Neuronal stem cell (in vitro differentiated cells): ENCODE results near the gene KIF26A.

Source experiments
- DNase-seq: peaks from one replicate; pipeline ENCODE4 v3.0.0-alpha.2; 2013; ENCODE audit warnings: low spot score
- H2AFZ ChIP-seq: one replicate; pipeline ENCODE4 v1.6.1; 2013; ENCODE audit warnings: mild to moderate bottlenecking, low read length, inconsistent platforms
- H2AK5ac ChIP-seq: 2 replicates; pipeline ENCODE4 v1.6.1; 2013; ENCODE audit warnings: low read depth, mild to moderate bottlenecking, inconsistent platforms, low read length, moderate library complexity, mixed read lengths
- H2BK120ac ChIP-seq: 2 replicates; pipeline ENCODE4 v1.6.1; 2013; ENCODE audit warnings: low read depth, mild to moderate bottlenecking, inconsistent platforms, low read length, moderate library complexity, mixed read lengths
- H2BK12ac ChIP-seq: one replicate; pipeline ENCODE4 v1.6.1; 2013; ENCODE audit warnings: low read length, inconsistent platforms
- H2BK15ac ChIP-seq: 2 replicates; pipeline ENCODE4 v1.6.1; 2013; ENCODE audit warnings: mild to moderate bottlenecking, low read length, inconsistent platforms, mixed read lengths
- H2BK5ac ChIP-seq: one replicate; pipeline ENCODE4 v1.6.1; 2013; ENCODE audit warnings: inconsistent platforms, mild to moderate bottlenecking, low read length, moderate library complexity
- H3K14ac ChIP-seq: one replicate; pipeline ENCODE4 v1.6.1; 2013; ENCODE audit warnings: low read length, inconsistent platforms
- H3K18ac ChIP-seq: 2 replicates; pipeline ENCODE4 v1.6.1; 2013; ENCODE audit warnings: low read length, inconsistent platforms
- H3K23ac ChIP-seq: 2 replicates; pipeline ENCODE4 v1.6.1; 2013; ENCODE audit warnings: low read depth, mild to moderate bottlenecking, mixed read lengths, low read length, inconsistent platforms; ENCODE audit not compliant: poor library complexity
- H3K27ac ChIP-seq: replicated peaks from 3 replicates; pipeline ENCODE4 v1.5.1; 2013; ENCODE audit warnings: low read length, inconsistent platforms
- H3K27me3 ChIP-seq, 3 experiments: 2 replicates each; pipeline ENCODE4 v1.6.1; 2013; ENCODE audit warnings: low read length in 3 of 3, mild to moderate bottlenecking in 2 of 3, inconsistent platforms in 1 of 3, low read depth in 1 of 3, mixed read lengths in 1 of 3, moderate library complexity in 1 of 3; ENCODE audit not compliant: control insufficient read depth in 3 of 3, insufficient read depth in 3 of 3
- H3K36me3 ChIP-seq, 2 donors: replicated peaks in 1 of 2; 2 replicates each; pipeline ENCODE4 v1.6.1; 2013; ENCODE audit warnings: low read length in 2 of 2; ENCODE audit not compliant: control insufficient read depth in 2 of 2, insufficient read depth in 2 of 2
- H3K4ac ChIP-seq: 2 replicates; pipeline ENCODE4 v1.6.1; 2013; ENCODE audit warnings: inconsistent platforms, mild to moderate bottlenecking, low read length, moderate library complexity
- H3K4me1 ChIP-seq, 2 donors: 1 replicate in 1 of 2; 2 replicates in 1 of 2; pipeline ENCODE4 v1.6.1; 2013; ENCODE audit warnings: low read length in 2 of 2, low read depth in 1 of 2; ENCODE audit not compliant: control insufficient read depth in 2 of 2, insufficient read depth in 1 of 2
- H3K4me2 ChIP-seq: one replicate; pipeline ENCODE4 v1.6.1; 2013; ENCODE audit warnings: mild to moderate bottlenecking, low read length, inconsistent platforms; ENCODE audit not compliant: insufficient read depth, poor library complexity, severe bottlenecking
- H3K4me3 ChIP-seq, 2 donors: 2 replicates each; pipeline ENCODE4 v1.5.1; 2013; ENCODE audit warnings: low read length in 2 of 2, mild to moderate bottlenecking in 2 of 2, inconsistent platforms in 1 of 2, moderate library complexity in 1 of 2
- H3K79me1 ChIP-seq: one replicate; pipeline ENCODE4 v1.6.1; 2013; ENCODE audit warnings: low read depth, mild to moderate bottlenecking, inconsistent platforms, low read length, moderate library complexity
- H3K9ac ChIP-seq: one replicate; pipeline ENCODE4 v1.6.1; 2013; ENCODE audit warnings: mild to moderate bottlenecking, low read depth, low read length, inconsistent platforms; ENCODE audit not compliant: poor library complexity
- H3K9me3 ChIP-seq, 2 donors: replicated peaks in 1 of 2; 2 replicates each; pipeline versions ENCODE3 to v1.6.1; 2013; ENCODE audit warnings: low read length in 2 of 2, mild to moderate bottlenecking in 2 of 2, inconsistent platforms in 1 of 2, low read depth in 1 of 2, mixed read lengths in 1 of 2, moderate library complexity in 1 of 2; ENCODE audit not compliant: control insufficient read depth in 2 of 2, insufficient read depth in 1 of 2
- H4K8ac ChIP-seq: one replicate; pipeline ENCODE4 v1.6.1; 2013; ENCODE audit warnings: low read depth, mild to moderate bottlenecking, inconsistent platforms, low read length, moderate library complexity
- H4K91ac ChIP-seq: one replicate; pipeline ENCODE4 v1.6.1; 2013; ENCODE audit warnings: low read length, low read depth, mild to moderate bottlenecking, inconsistent platforms; ENCODE audit not compliant: poor library complexity
- WGBS, 2 donors: extraction: QIAGEN DNeasy Blood & Tissue Kit; methylation state at CpG; one replicate each; pipeline ENCODE4 v1.1.7; 2013; ENCODE audit warnings: missing lambda C conversion rate in 2 of 2, mixed read lengths in 1 of 2; ENCODE audit not compliant: insufficient read length in 2 of 2, insufficient replicate concordance in 1 of 2; ENCODE audit errors: extremely low coverage in 2 of 2; 5-methylcytosine and 5-hydroxymethylcytosine counted together

Gene KIF26A

GRCh38 chr14:104094056-104094708 lies 44.2 kb upstream of the KIF26A start:
- H3K4me2 ChIP-seq: no peak overlapping the region
- H3K18ac ChIP-seq: peak overlapping the region; percentile 40
- H3K14ac ChIP-seq: no peak overlapping the region

GRCh38 chr14:104094709-104095425 lies 43.5 kb upstream of the KIF26A start:
- Histone ChIP-seq H3K4me3 (no peak overlapping the region), H3K27ac (no peak overlapping the region), H3K9ac (peak overlapping the region; percentile 80), H2AK5ac (peak overlapping the region; percentile 84), H3K36me3 (no peaks in the 10 kb centered on the region), H2BK15ac (peak overlapping the region; percentile 76), H3K18ac (peak overlapping the region; percentile 76), H3K14ac (no peak overlapping the region), H3K4me2 (no peak overlapping the region), H2BK5ac (peak overlapping the region; percentile 14), H3K23ac (peak overlapping the region; percentile 28), H3K27me3 (peaks cover 0 to 22% (median 0%) of the 10 kb centered on the region in 3 experiments), H3K79me1 (peaks cover 5% of the 10 kb centered on the region), H2BK120ac (no peak overlapping the region), H3K9me3 (peaks cover 0 to 2% of the 10 kb centered on the region in 2 donors), H2BK12ac (no peak overlapping the region), H2AFZ (peak overlapping the region; percentile 85), H3K4me1 (peaks cover 0 to 5% of the 10 kb centered on the region in 2 donors), H4K8ac (peak overlapping the region; percentile 70), H3K4ac (no peak overlapping the region), H4K91ac (no peak overlapping the region)
- WGBS, 2 donors: no CpG with 5 or more reads among the region's 35 CpGs
- peak; percentile 76 for DNase-seq

More at GRCh38 chr14:104094056-104094708, 44.2 kb upstream of the KIF26A start:
- H3K9ac ChIP-seq: no peak overlapping the region
- no peak overlapping the region for H2BK12ac ChIP-seq
- H2BK120ac ChIP-seq: no peak overlapping the region
- no peak overlapping the region for H4K91ac ChIP-seq
- H2BK15ac ChIP-seq: peak overlapping the region; percentile 34
- H3K4me1 ChIP-seq: peaks cover 0 to 5% of the 10 kb centered on the region in 2 donors
- no peak overlapping the region for H2BK5ac ChIP-seq
- H3K4me3 ChIP-seq: no peak overlapping the region
- H2AK5ac ChIP-seq: peak overlapping the region; percentile 49
- H3K36me3 ChIP-seq: no peaks in the 10 kb centered on the region
- peaks cover 0 to 19% (median 0%) of the 10 kb centered on the region in 3 experiments for H3K27me3 ChIP-seq
- H2AFZ ChIP-seq: peak overlapping the region; percentile 85
- H3K79me1 ChIP-seq: peaks cover 5% of the 10 kb centered on the region
- H3K23ac ChIP-seq: no peak overlapping the region
- H3K27ac ChIP-seq: no peak overlapping the region
- peaks cover 0 to 2% of the 10 kb centered on the region in 2 donors for H3K9me3 ChIP-seq
- no CpG with 5 or more reads among the region's 20 CpGs for WGBS, 2 donors
- no peak overlapping the region for H4K8ac ChIP-seq
- DNase-seq: no peak
- H3K4ac ChIP-seq: no peak overlapping the region

DNA sequence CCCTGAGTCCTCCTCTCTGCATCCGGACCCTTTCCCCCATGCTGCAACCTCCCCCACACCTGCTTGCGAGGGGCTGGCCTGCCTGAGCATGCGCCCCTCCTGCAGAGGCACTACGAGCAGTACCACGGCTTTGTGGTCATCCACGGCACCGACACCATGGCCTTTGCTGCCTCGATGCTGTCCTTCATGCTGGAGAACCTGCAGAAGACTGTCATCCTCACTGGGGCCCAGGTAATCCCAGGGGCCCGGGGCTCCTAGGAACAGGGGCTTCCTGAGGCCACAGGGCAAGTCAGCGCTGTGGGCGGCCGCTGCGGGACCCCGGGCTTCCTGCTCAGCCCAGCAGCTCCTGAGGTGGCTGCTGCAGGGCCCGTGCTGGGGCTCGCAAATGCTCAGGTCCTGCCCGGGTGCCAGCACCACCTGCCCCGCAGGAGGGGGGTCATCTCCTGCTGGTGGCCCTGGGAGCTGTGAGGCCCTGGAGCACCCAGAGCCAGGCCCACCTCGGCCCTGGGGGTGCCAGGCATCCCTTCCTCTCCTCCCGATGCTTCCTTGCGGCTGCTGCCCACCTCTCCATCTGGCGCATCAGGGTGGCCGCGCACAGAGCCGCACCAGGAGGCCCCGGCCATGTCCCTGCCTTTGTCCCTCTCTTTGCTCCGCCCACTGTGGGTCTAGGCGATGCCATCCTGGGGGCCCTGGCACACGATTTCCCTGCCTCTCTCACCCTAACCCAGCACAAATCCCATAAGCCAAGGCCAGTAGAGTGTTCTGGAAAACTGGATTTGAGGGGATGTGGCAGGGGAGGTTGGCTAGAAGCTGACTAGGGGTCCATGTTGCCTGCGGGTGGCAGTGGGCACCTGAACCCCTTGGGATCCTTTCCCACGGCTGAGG lies 42.7 kb upstream of the KIF26A start:
- Histone ChIP-seq H4K91ac (no peak overlapping the region), H3K14ac (peak overlapping the region; percentile 59), H2AFZ (no peak overlapping the region), H3K23ac (peak overlapping the region; percentile 31), H3K36me3 (no peaks in the 10 kb centered on the region), H2BK15ac (peak overlapping the region; percentile 76), H2BK12ac (peak overlapping the region; percentile 67), H3K9ac (no peak overlapping the region), H4K8ac (no peak overlapping the region), H2BK120ac (no peak overlapping the region), H3K9me3 (no peaks in the 10 kb centered on the region), H3K27me3 (peaks cover 0 to 30% (median 0%) of the 10 kb centered on the region in 3 experiments), H3K79me1 (peaks cover 5% of the 10 kb centered on the region), H3K27ac (no peak overlapping the region), H3K18ac (peak overlapping the region; percentile 55), H2BK5ac (peak overlapping the region; percentile 75), H3K4ac (no peak overlapping the region), H3K4me3 (no peak overlapping the region), H3K4me1 (peaks cover 0 to 5% of the 10 kb centered on the region in 2 donors), H3K4me2 (no peak overlapping the region), H2AK5ac (peak overlapping the region; percentile 84)
- no peak for DNase-seq
- no CpG with 5 or more reads among the region's 31 CpGs for WGBS, 2 donors
